A172 (cell line): ENCODE data around the gene SAFB. TPM values are rescaled to one million over a fixed set of nuclear protein-coding genes. Genes with fewer than 3 reads are reported as not detected.

Experiments used
- total RNA-seq: library from RNA; depleted of rRNA; stranded (reverse); fragments of >200 nt; shearing (Covaris generic); gene quantifications from 2 replicates; pipeline ENCODE4 v1.2.3, GENCODE V29; 2014; rRNA removed

SAFB gene
- total RNA-seq, 1 experiment from 2014 or later: 31.5 TPM

Other genes starting within 250 kb of the SAFB start
- gene ZNRF4, start 167.7 kb upstream of the SAFB start, total RNA-seq: not detected in 2 replicates
- 0.50 and 1.8 TPM in 2 replicates for gene TINCR, start 55.1 kb upstream of the SAFB start, total RNA-seq
- 18.5 and 22.4 TPM in 2 replicates for gene SAFB2, start 307 bp upstream of the SAFB start, total RNA-seq
- gene MICOS13, start 57.4 kb downstream of the SAFB start, total RNA-seq: 49.6 and 81.0 TPM in 2 replicates
- 24.1 and 58.4 TPM in 2 replicates for gene HSD11B1L, start 57.9 kb downstream of the SAFB start, total RNA-seq
- 782 and 864 TPM in 2 replicates for gene RPL36, start 67.2 kb downstream of the SAFB start, total RNA-seq
- gene LONP1, start 97.1 kb downstream of the SAFB start, total RNA-seq: 120 and 153 TPM in 2 replicates
- gene CATSPERD, start 97.6 kb downstream of the SAFB start, total RNA-seq: not detected in 2 replicates
- 0.41 and 2.0 TPM in 2 replicates for gene PRR22, start 161.7 kb downstream of the SAFB start, total RNA-seq
- 56.0 and 76.7 TPM in 2 replicates for gene DUS3L, start 168.1 kb downstream of the SAFB start, total RNA-seq
- gene NRTN, start 182.0 kb downstream of the SAFB start, total RNA-seq: 1.4 TPM in 1 of 2 replicates, not detected in the other
- gene FUT6, start 216.6 kb downstream of the SAFB start, total RNA-seq: not detected in 2 replicates
- not detected in 2 replicates for gene FUT3, start 228.4 kb downstream of the SAFB start, total RNA-seq
- not detected in 2 replicates for gene FUT5, start 247.5 kb downstream of the SAFB start, total RNA-seq